MCF 10A (cell line): ENCODE data around the gene MBOAT1. TPM values are rescaled to one million over a fixed set of nuclear protein-coding genes. Genes with fewer than 3 reads are reported as not detected.
A peak's percentile ranks its signal among the peaks of the same experiment; 100 is the strongest.

Source experiments
- Bru-seq: library from RNA; stranded (reverse); fragments of 400-500 nt; gene quantifications from one replicate; lab custom pipeline; 2021; lab: Mats Ljungman, UMichigan
- BruChase-seq, 2 experiments: library from RNA; stranded (reverse); fragments of 400-500 nt; gene quantifications; one replicate each; lab custom pipeline; 2021; lab: Mats Ljungman, UMichigan
- BruUV-seq: library from RNA; stranded (reverse); fragments of 400-500 nt; replicated peaks from 2 replicates; lab custom pipeline; 2021; lab: Mats Ljungman, UMichigan
- CTCF ChIA-PET: fragments of 300-600 bp; sonication (Branson Sonifier 250); formaldehyde crosslinking; extraction: SDS; loops from one replicate; lab custom pipeline; 2021; ENCODE audit warnings: antibody characterized with exemption, inconsistent platforms; lab: Yijun Ruan, JAX
- POLR2A ChIA-PET: fragments of 300-600, 350-650 bp; sonication (Branson Sonifier 250); formaldehyde crosslinking; extraction: SDS; loops from one replicate; lab custom pipeline; 2020; ENCODE audit warnings: antibody characterized with exemption, inconsistent platforms; lab: Yijun Ruan, JAX
- DNase-seq: peaks from one replicate; pipeline ENCODE4 v3.0.0-alpha.2; 2018; ENCODE audit not compliant: unreplicated experiment
- H3K27ac Mint-ChIP-seq: one replicate; pipeline ENCODE4 v1.8.0; 2022; ENCODE audit warnings: mild to moderate bottlenecking, low read depth, mixed read lengths; ENCODE audit not compliant: unreplicated experiment
- H3K27me3 Mint-ChIP-seq: one replicate; pipeline ENCODE4 v1.8.0; 2022; ENCODE audit warnings: mixed read lengths; ENCODE audit not compliant: insufficient read depth, unreplicated experiment
- H3K36me3 Mint-ChIP-seq: one replicate; pipeline ENCODE4 v1.8.0; 2022; ENCODE audit warnings: mild to moderate bottlenecking, moderate library complexity, mixed read lengths; ENCODE audit not compliant: insufficient read depth, unreplicated experiment
- H3K4me1 Mint-ChIP-seq: one replicate; pipeline ENCODE4 v1.8.0; 2022; ENCODE audit warnings: mixed read lengths; ENCODE audit not compliant: insufficient read depth, unreplicated experiment
- H3K4me3 Mint-ChIP-seq: one replicate; pipeline ENCODE4 v1.8.0; 2022; ENCODE audit warnings: mild to moderate bottlenecking, moderate library complexity, mixed read lengths; ENCODE audit not compliant: unreplicated experiment
- H3K9me3 Mint-ChIP-seq: one replicate; pipeline ENCODE4 v1.8.0; 2022; ENCODE audit warnings: mixed read lengths; ENCODE audit not compliant: unreplicated experiment
- CTCF ChIP-seq: fragments of 200-600 bp; IDR thresholded peaks from one replicate; pipeline ENCODE4 v1.8.0; 2022; ENCODE audit warnings: antibody characterized with exemption, mild to moderate bottlenecking; ENCODE audit not compliant: unreplicated experiment
- intact Hi-C: fragments of 100-400 bp; cut with micrococcal nuclease; formaldehyde crosslinking; loops from 2 replicates; pipeline ENCODE4 v1.14.1; 2022
- long read RNA-seq: library from polyadenylated mRNA; stranded (forward); transcript quantifications from one replicate; pipeline ENCODE4 v2.0.0, GENCODE V29; 2022
- total RNA-seq: library from RNA; stranded (reverse); gene quantifications from 2 replicates; pipeline ENCODE4 v1.2.3, GENCODE V29; 2022

Gene MBOAT1
- total RNA-seq (6.3 and 9.3 TPM in 2 replicates), Bru-seq, nascent RNA (percentile 62 among the genes with signal in this experiment), BruChase-seq, experiment 1, labeled RNA remaining after a 6-hour chase (percentile 48 among the genes with signal in this experiment), BruChase-seq, experiment 2, labeled RNA remaining after a 2-hour chase (percentile 45 among the genes with signal in this experiment)
- long read RNA-seq, partial matches to known transcripts: 0 of 3 reads
- long read RNA-seq, other reads (novel, unspliced or antisense): 1 of 3 reads

DNA sequence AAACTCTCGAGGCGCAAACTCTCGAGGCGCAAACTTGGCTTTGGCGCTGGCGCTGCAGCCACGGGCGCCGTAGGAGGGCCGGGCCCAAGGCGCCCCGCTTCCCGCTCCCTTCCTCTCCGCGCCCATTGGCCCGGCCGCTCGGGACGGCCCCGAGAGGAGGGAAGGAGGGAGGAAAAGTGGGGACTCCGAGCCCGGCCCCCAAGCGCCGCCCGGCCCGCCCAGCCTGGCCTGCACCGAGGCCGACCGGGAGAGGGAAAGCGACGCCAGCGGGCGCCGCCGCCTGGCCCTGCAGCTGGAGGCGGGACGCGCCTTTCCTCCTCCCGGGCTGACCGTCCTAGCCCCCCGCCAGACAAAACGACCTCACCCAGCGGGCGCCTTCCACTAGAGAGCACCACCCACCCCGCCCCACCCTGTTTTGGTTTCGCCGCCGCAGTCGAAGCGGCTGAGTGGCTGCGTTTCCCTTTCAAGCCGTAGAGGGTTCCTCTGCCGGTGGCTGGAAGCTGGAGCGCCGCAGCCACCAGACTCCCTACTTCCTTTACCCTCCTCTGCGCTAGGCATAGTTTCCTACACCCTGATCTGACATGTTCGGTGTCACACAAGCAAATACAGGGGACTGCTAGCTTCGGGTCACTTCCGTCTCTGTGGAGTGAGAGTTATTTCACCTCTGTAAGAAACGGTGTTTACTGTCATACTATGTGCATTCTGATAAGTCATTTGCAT is at the start of gene MBOAT1:
Gene MBOAT1, minus strand, starts transcription at position 78 of the 720 bp plus-strand sequence. CDS start 235 bp downstream, outside the sequence.
- intact Hi-C loops: loop anchor here (5.0 to 10.0 kb wide), 4 partner anchors 85 to 320 kb away; partner anchors contain the start of genes CDKAL1 and E2F3
- BruUV-seq: no TSS peak
- peak; percentile 94 for DNase-seq
- no peaks in the 10 kb centered on the region for H3K36me3 Mint-ChIP-seq
- peaks cover 12% of the 10 kb centered on the region for H3K4me1 Mint-ChIP-seq
- POLR2A ChIA-PET: interaction anchor here (0.5 to 4.5 kb wide), 14 partner anchors 10 to 1875 kb away, joined by 3 to 38 read pairs (median 3); partner anchors contain the start of gene SOX4
- H3K4me3 Mint-ChIP-seq: peak within 1 kb of the TSS; percentile 86
- H3K27me3 Mint-ChIP-seq: no peaks in the 10 kb centered on the region
- H3K27ac Mint-ChIP-seq: peak within 1 kb of the TSS; percentile 78
- no peaks in the 10 kb centered on the region for H3K9me3 Mint-ChIP-seq
- CTCF ChIA-PET: interaction anchor here (0.5 to 1.6 kb wide), 9 partner anchors 10 to 1618 kb away, joined by 3 to 4 read pairs (median 3); no protein-coding TSS in a partner anchor
- no peak for TF ChIP-seq CTCF

DNA sequence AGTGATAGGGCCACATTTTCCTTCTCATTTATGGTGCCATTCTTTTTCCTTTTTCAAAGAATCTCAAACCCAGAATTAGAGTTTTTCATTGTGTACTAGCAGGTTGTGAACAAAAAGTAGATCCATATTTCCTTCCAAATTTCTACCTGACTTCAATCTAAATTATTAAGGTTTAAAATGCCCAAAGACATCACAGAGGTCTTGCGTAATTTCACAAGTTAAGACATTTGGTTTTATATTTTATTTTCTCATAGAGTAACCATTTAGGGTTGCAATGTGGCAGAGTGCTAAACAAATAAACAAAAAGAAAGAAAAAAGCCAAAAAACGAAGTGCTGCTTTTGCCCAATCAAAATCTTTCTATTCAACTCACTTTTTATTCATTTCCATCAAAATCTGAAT is 49.4 kb upstream of the MBOAT1 start:
- BruUV-seq: no TSS peak
- ChIA-PET POLR2A (no interaction called here), CTCF (interaction anchor here (0.6 to 1.3 kb wide), 2 partner anchors 266 to 269 kb away, joined by 3 read pairs; no protein-coding TSS in a partner anchor)
- Mint-ChIP-seq H3K4me3 (no peak overlapping the region), H3K27ac (no peak overlapping the region), H3K9me3 (no peaks in the 10 kb centered on the region), H3K4me1 (no peaks in the 10 kb centered on the region), H3K27me3 (no peaks in the 10 kb centered on the region), H3K36me3 (no peaks in the 10 kb centered on the region)
- intact Hi-C loops: no loop called here
- DNase-seq: no peak
- TF ChIP-seq CTCF: no peak

- H3K27me3 Mint-ChIP-seq: no peaks in the 10 kb centered on the region
- H3K9me3 Mint-ChIP-seq: no peaks in the 10 kb centered on the region
- DNase-seq: no peak
- BruUV-seq: no TSS peak
- no peaks in the 10 kb centered on the region for H3K4me1 Mint-ChIP-seq
- POLR2A ChIA-PET: no interaction called here
- intact Hi-C loops: no loop called here
- no peaks in the 10 kb centered on the region for H3K36me3 Mint-ChIP-seq
- CTCF ChIA-PET: interaction anchor here (0.6 kb wide), 1 partner anchor 47 kb away, joined by 6 read pairs; no protein-coding TSS in a partner anchor
- H3K27ac Mint-ChIP-seq: no peak overlapping the region
- H3K4me3 Mint-ChIP-seq: no peak overlapping the region
- TF ChIP-seq CTCF: no peak
Measured at GRCh38 chr6:20260360-20260759, 48.1 kb upstream of the MBOAT1 start.
